HepG2 (cell line): ENCODE results near the gene SBNO2. TPM values are rescaled to one million over a fixed set of nuclear protein-coding genes. Genes with fewer than 3 reads are reported as not detected.

Source experiments
- AHDC1 ChIP-seq: sonication (generic); formaldehyde crosslinking; IDR thresholded peaks from 2 replicates; pipeline ENCODE4 v1.5.1; 2020; ENCODE audit warnings: mild to moderate bottlenecking, missing genetic modification reagents, borderline replicate concordance
- ASH2L ChIP-seq: fragments of 300-600, 200-600 bp; sonication (generic); IDR thresholded peaks from 2 replicates; pipeline ENCODE4 v1.7.0; 2017; ENCODE audit warnings: low read depth, mild to moderate bottlenecking, moderate library complexity, mixed read lengths, low read length; ENCODE audit not compliant: insufficient read length
- DBP ChIP-seq: sonication (generic); formaldehyde crosslinking; IDR thresholded peaks from 2 replicates; pipeline ENCODE4 v1.4.0; 2020; ENCODE audit warnings: missing genetic modification reagents; ENCODE audit errors: not compliant biosample characterization
- FOXA3 ChIP-seq: IDR thresholded peaks from 2 replicates; pipeline ENCODE4 v1.6.1; 2016; ENCODE audit warnings: missing genetic modification reagents, missing compliant biosample characterization
- FOXO1 ChIP-seq: sonication (generic); formaldehyde crosslinking; IDR thresholded peaks from 2 replicates; pipeline ENCODE4 v1.4.0; 2020; ENCODE audit warnings: missing genetic modification reagents
- HOXA7 ChIP-seq: sonication (generic); formaldehyde crosslinking; IDR thresholded peaks from 2 replicates; pipeline ENCODE4 v1.8.1; 2022; ENCODE audit warnings: mild to moderate bottlenecking, missing genetic modification reagents, moderate library complexity
- MYC ChIP-seq: sonication (generic); formaldehyde crosslinking; IDR thresholded peaks from 2 replicates; pipeline ENCODE4 v1.9.0; 2021; ENCODE audit warnings: missing genetic modification reagents, borderline replicate concordance
- SP4 ChIP-seq: sonication (generic); formaldehyde crosslinking; IDR thresholded peaks from 2 replicates; pipeline ENCODE4 v1.8.1; 2023; ENCODE audit warnings: mild to moderate bottlenecking, missing genetic modification reagents
- STAG1 ChIP-seq: sonication (generic); formaldehyde crosslinking; IDR thresholded peaks from 2 replicates; pipeline ENCODE4 v1.4.0; 2020; ENCODE audit warnings: missing genetic modification reagents
- WIZ ChIP-seq: sonication (generic); formaldehyde crosslinking; IDR thresholded peaks from 2 replicates; pipeline ENCODE4 v1.5.1; 2020; ENCODE audit warnings: mild to moderate bottlenecking, missing genetic modification reagents
- ZBED4 ChIP-seq: sonication (generic); formaldehyde crosslinking; IDR thresholded peaks from 2 replicates; pipeline ENCODE4 v1.4.0; 2020; ENCODE audit warnings: missing genetic modification reagents, borderline replicate concordance
- ZNF331 ChIP-seq: sonication (generic); formaldehyde crosslinking; IDR thresholded peaks from 2 replicates; pipeline ENCODE4 v1.4.0; 2020; ENCODE audit warnings: missing genetic modification reagents
- ZNF614 ChIP-seq: IDR thresholded peaks from 2 replicates; pipeline ENCODE4 v1.6.1; 2018; ENCODE audit warnings: missing biosample characterization, missing genetic modification reagents, inconsistent platforms, borderline replicate concordance
- ZNF678 ChIP-seq: sonication (generic); formaldehyde crosslinking; IDR thresholded peaks from 2 replicates; pipeline ENCODE4 v1.4.0; 2020; ENCODE audit warnings: mild to moderate bottlenecking, missing genetic modification reagents
- ZNF790 ChIP-seq: sonication (generic); formaldehyde crosslinking; IDR thresholded peaks from 2 replicates; pipeline ENCODE4 v1.8.0; 2022; ENCODE audit warnings: missing genetic modification reagents, mild to moderate bottlenecking, borderline replicate concordance
- ZNF850 ChIP-seq: sonication (generic); formaldehyde crosslinking; conservative IDR thresholded peaks from 2 replicates; pipeline ENCODE4 v1.9.0; 2021; ENCODE audit warnings: mild to moderate bottlenecking, missing genetic modification reagents
- polyA plus RNA-seq, 8 experiments: library from polyadenylated mRNA; depleted of rRNA in 3 of 8; stranded (reverse) in 7 of 8; unstranded in 1 of 8; fragments of >200 nt; fragmentation: Illumina TruSeq in 4 of 8; extraction: Trizol in 4 of 8; gene quantifications; 2 replicates each; pipeline versions ENCODE4 v1.2.1 to v1.2.3, GENCODE V29; 2011 to 2016; ENCODE audit warnings: low read depth in 4 of 8, missing spikeins in 1 of 8, mixed read lengths in 1 of 8; ENCODE audit not compliant: insufficient read depth in 1 of 8
- total RNA-seq, 5 experiments: library from RNA; depleted of rRNA; stranded (reverse); fragments of >200 nt; fragmentation: Illumina TruSeq; extraction: Trizol; gene quantifications; 2 replicates each; pipeline ENCODE4 v1.2.3, GENCODE V29; 2016; ENCODE audit warnings: low read depth in 1 of 5
- TF ChIP-seq, protein P1 (sequence below): IDR thresholded peaks from 2 replicates; pipeline ENCODE4 v1.6.1; 2016; ENCODE audit warnings: low read depth, borderline replicate concordance

Gene SBNO2
- total and polyA plus RNA-seq, 2 of the 13 experiments (the other 11 are each of a cell fraction or from before 2014, with no cell fraction given) = 8.6 to 10.4 TPM

- TF ChIP-seq FOXO1 (CRISPR knock-in tag) = peak; percentile 83; the same call in 1 of the 2 replicates
- peak; percentile 80; the same call in 1 of the 2 replicates for TF ChIP-seq MYC (CRISPR knock-in tag)
- TF ChIP-seq DBP (CRISPR knock-in tag) = no peak
- no peak for TF ChIP-seq ZNF790
- TF ChIP-seq, protein P1, sequence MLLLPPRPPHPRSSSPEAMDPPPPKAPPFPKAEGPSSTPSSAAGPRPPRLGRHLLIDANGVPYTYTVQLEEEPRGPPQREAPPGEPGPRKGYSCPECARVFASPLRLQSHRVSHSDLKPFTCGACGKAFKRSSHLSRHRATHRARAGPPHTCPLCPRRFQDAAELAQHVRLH (CRISPR knock-in tag) = no peak
- no peak for TF ChIP-seq ZNF678 (CRISPR knock-in tag)
- peak; percentile 68; the same call in 1 of the 2 replicates for TF ChIP-seq ZNF331 (CRISPR knock-in tag)
- no peak for TF ChIP-seq WIZ
- TF ChIP-seq ZNF614 (CRISPR knock-in tag) = peak; percentile 80; the same call in 1 of the 2 replicates
- peak; percentile 90 for TF ChIP-seq STAG1
- 0 out of 2 replicates have a peak, but pooled peaks have one; percentile 17 for TF ChIP-seq ZNF850
- no peak for TF ChIP-seq ASH2L
- no peak; the same call in 1 of the 2 replicates for TF ChIP-seq AHDC1 (CRISPR knock-in tag)
- TF ChIP-seq ZBED4 (CRISPR knock-in tag) = peak; percentile 95
- TF ChIP-seq SP4 = peak; percentile 98
- peak; percentile 79 for TF ChIP-seq FOXA3
- no peak for TF ChIP-seq HOXA7 (CRISPR knock-in tag)
These were observed 60.8 kb downstream of the SBNO2 start (continued) for GRCh38 chr19:1113030-1113985.
